GM19395 (cell line): Measurements from ENCODE around the gene CLTB.

ENCODE experiments used
- ATAC-seq: cut with Tn5 transposase; IDR thresholded peaks from one replicate; pipeline ENCODE4 v1.9.1; 2021; ENCODE audit warnings: mild to moderate bottlenecking, moderate library complexity; ENCODE audit not compliant: unreplicated experiment

CLTB gene

GRCh38 chr5:176405656-176406435 is 10.5 kb downstream of the CLTB start:
- no peak for ATAC-seq

- ATAC-seq, result no peak
Observed at GRCh38 chr5:176401281-176402205, 14.8 kb downstream of the CLTB start.

- no peak for ATAC-seq
Observed at GRCh38 chr5:176400382-176401156, 15.8 kb downstream of the CLTB start.

- no peak for ATAC-seq
Observed at GRCh38 chr5:176397736-176398420, 18.5 kb downstream of the CLTB start.

- ATAC-seq, result no peak
Observed at GRCh38 chr5:176396330-176396729, 20.0 kb downstream of the CLTB start.

- no peak for ATAC-seq
Observed at GRCh38 chr5:176394881-176395675, 21.3 kb downstream of the CLTB start.

GRCh38 chr5:176394096-176394495 is 22.2 kb downstream of the CLTB start:
- ATAC-seq, result no peak

GRCh38 chr5:176392526-176392925 is 23.8 kb downstream of the CLTB start:
- ATAC-seq, result no peak

- ATAC-seq, result no peak
Observed at GRCh38 chr5:176391999-176392398, 24.3 kb downstream of the CLTB start.

- ATAC-seq, result no peak
Observed at GRCh38 chr5:176391479-176391878, 24.9 kb downstream of the CLTB start.

- ATAC-seq, result peak; percentile 40
Observed at GRCh38 chr5:176389135-176390123, 26.9 kb downstream of the CLTB start.

- peak; percentile 91 for ATAC-seq
Observed at GRCh38 chr5:176388444-176389134, 27.8 kb downstream of the CLTB start, which contains the start of the genes HIGD2A and NOP16. TSS of gene HIGD2A (plus strand) at chr5:176388751. CDS start at chr5:176388820, 69 bp downstream. TSS of gene NOP16 (minus strand) at chr5:176388598. CDS start at chr5:176388539, 59 bp downstream.

GRCh38 chr5:176388003-176388443 is 28.3 kb downstream of the CLTB start:
- ATAC-seq, result peak; percentile 2

GRCh38 chr5:176387384-176387925 is 28.9 kb downstream of the CLTB start:
- ATAC-seq, result no peak

- ATAC-seq, result no peak
Observed at GRCh38 chr5:176386491-176386890, 29.8 kb downstream of the CLTB start.

GRCh38 chr5:176384991-176385390 is 31.3 kb downstream of the CLTB start:
- no peak for ATAC-seq

- ATAC-seq, result no peak
Observed at GRCh38 chr5:176384366-176384930, 31.9 kb downstream of the CLTB start.
